ENCODE data around the gene KCNMB2.

The KCNMB2 gene

GRCh38 chr3:178631950-178632349 lies 95.7 kb downstream of the KCNMB2 start:
- TF ChIP-seq Cebpa-rat (IDR thresholded peaks at IDR 0.05), result no peak
- Histone ChIP-seq H3K4me3 (no peak overlapping the region), H3K4me2 (no peak overlapping the region), H3K4me1 (no peaks in the 10 kb centered on the region), H3K9me3 (peaks cover 11% of the 10 kb centered on the region), H3K9ac (no peak overlapping the region), H3K36me3 (no peaks in the 10 kb centered on the region), H3K27ac (no peak overlapping the region), H4K20me1 (no peaks in the 10 kb centered on the region), H3K27me3 (no peaks in the 10 kb centered on the region)

DNA sequence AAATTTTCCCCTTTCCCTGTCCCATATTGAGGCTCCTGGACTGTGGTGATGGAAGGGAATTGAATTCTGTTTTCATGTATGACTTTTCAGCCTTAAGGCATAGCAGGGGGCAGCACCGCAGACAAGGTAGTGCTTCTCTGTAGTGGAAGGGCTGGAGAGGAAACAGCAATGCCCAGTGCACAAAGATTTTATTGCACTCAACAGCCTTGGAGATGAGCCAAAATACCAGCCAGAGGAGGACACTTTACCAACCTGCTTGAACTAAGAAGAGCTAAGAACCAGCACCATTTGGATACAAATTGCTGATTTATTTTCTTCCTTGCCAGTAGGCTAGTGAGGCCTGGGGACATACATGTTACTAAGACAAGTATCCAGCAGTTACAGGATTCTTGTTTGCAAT lies 98.7 kb downstream of the KCNMB2 start:
- Histone ChIP-seq H3K4me2 (no peak overlapping the region), H3K9ac (no peak overlapping the region), H4K20me1 (no peaks in the 10 kb centered on the region), H3K36me3 (no peaks in the 10 kb centered on the region), H3K9me3 (peaks cover 11% of the 10 kb centered on the region), H3K4me3 (no peak overlapping the region), H3K27ac (no peak overlapping the region), H3K4me1 (no peaks in the 10 kb centered on the region), H3K27me3 (no peaks in the 10 kb centered on the region)
- TF ChIP-seq Cebpa-rat (IDR thresholded peaks at IDR 0.05), result no peak

DNA sequence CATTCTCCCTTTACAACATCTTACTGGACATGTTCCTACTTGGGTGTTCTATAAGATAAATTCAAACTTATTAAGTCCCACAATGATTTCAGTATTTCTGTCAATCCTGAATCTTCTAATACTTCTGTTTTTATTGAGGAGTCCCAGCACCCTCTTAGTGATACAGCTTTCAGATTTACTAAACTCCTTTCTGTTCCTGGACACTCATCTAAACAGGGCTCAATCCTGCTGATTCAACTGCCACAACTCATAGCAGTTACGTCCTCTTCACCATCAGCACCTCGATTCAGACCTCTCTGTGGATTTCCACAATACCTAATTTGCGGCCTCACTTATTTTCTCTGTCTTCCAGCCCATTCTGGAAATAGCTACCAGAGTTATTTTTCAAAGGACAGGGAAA lies 101.6 kb downstream of the KCNMB2 start:
- H3K27ac ChIP-seq, result no peak overlapping the region
- H4K20me1 ChIP-seq, result no peaks in the 10 kb centered on the region
- no peak overlapping the region for H3K4me3 ChIP-seq
- H3K9me3 ChIP-seq, result peaks cover 11% of the 10 kb centered on the region
- no peak overlapping the region for H3K9ac ChIP-seq
- no peaks in the 10 kb centered on the region for H3K27me3 ChIP-seq
- no peak overlapping the region for H3K4me2 ChIP-seq
- H3K36me3 ChIP-seq, result no peaks in the 10 kb centered on the region
- no peak for TF ChIP-seq Cebpa-rat (IDR thresholded peaks at IDR 0.05)
- H3K4me1 ChIP-seq, result no peaks in the 10 kb centered on the region

GRCh38 chr3:178645503-178645902 lies 109.3 kb downstream of the KCNMB2 start:
- Histone ChIP-seq H4K20me1 (no peaks in the 10 kb centered on the region), H3K9me3 (no peaks in the 10 kb centered on the region), H3K27ac (no peak overlapping the region), H3K4me2 (no peak overlapping the region), H3K27me3 (no peaks in the 10 kb centered on the region), H3K36me3 (no peaks in the 10 kb centered on the region), H3K4me1 (no peaks in the 10 kb centered on the region), H3K4me3 (no peak overlapping the region), H3K9ac (no peak overlapping the region)
- TF ChIP-seq Cebpa-rat (IDR thresholded peaks at IDR 0.05), result no peak

DNA sequence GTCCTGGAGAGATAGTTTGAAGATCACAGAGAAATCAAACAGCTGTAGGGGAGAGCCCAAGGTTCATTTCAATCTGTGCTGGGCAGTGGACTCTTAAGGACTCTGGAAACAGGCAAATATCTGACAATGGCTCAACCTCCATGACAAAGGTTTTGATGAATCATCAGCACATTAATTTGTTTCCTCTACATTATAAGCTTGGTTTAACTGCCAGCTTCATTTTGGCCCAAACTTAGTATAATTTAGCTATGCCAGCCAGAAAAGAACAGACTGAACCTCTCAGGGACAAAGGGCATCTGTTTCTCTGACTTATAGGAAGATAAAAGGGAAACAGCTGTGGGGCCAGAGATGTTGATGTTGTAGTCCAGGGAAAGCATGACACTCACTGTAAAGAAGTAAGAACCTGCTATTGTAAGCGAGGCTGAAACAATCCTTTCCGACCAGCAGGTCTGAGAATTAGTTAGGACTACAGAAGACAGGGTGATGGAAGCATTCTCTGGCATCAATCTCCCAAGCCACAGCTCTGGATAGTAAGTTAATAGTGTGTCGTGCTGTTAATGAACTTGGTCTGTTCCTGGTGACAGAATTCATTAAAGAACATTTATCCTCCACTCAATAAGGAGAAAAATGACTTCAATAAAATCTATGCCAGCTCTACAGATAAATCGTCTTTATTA lies 110.1 kb downstream of the KCNMB2 start:
- no peak overlapping the region for H3K4me2 ChIP-seq
- H3K27ac ChIP-seq, result no peak overlapping the region
- H4K20me1 ChIP-seq, result no peaks in the 10 kb centered on the region
- H3K4me1 ChIP-seq, result no peaks in the 10 kb centered on the region
- H3K36me3 ChIP-seq, result no peaks in the 10 kb centered on the region
- no peaks in the 10 kb centered on the region for H3K27me3 ChIP-seq
- H3K9ac ChIP-seq, result no peak overlapping the region
- no peak overlapping the region for H3K4me3 ChIP-seq
- H3K9me3 ChIP-seq, result peaks cover 5% of the 10 kb centered on the region; the same call in 1 of the 2 replicates
- no peak for TF ChIP-seq Cebpa-rat (IDR thresholded peaks at IDR 0.05)

DNA sequence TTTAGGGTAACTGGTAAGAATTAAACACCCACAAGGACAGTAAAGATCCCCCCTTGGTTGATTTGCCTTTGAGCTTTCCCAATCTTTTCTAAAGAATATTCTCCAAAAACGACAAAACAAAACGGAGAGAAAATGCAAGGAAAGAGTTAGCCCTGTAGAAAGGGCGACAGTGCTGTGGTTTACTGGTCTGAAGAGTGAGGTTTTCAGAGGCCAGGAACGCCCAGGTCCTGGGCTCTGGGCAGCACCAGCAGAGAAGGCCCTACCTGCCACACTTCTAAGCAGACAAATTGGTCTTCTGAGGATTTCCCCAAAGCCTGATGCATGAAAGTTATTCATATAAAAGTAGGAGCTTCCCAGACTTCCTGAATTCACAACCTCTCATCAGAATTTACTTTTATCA lies 119.3 kb downstream of the KCNMB2 start:
- Histone ChIP-seq H3K4me3 (no peak overlapping the region), H3K27ac (no peak overlapping the region), H3K27me3 (no peaks in the 10 kb centered on the region), H3K9ac (no peak overlapping the region), H3K4me2 (no peak overlapping the region), H4K20me1 (no peaks in the 10 kb centered on the region), H3K4me1 (no peaks in the 10 kb centered on the region), H3K36me3 (no peaks in the 10 kb centered on the region), H3K9me3 (peaks cover 6% of the 10 kb centered on the region; the same call in 1 of the 2 replicates)
- TF ChIP-seq Cebpa-rat (IDR thresholded peaks at IDR 0.05), result no peak

GRCh38 chr3:178658694-178659325 lies 122.6 kb downstream of the KCNMB2 start:
- H3K4me2 ChIP-seq, result no peak overlapping the region
- H4K20me1 ChIP-seq, result no peaks in the 10 kb centered on the region
- TF ChIP-seq Cebpa-rat (IDR thresholded peaks at IDR 0.05), result no peak
- H3K27ac ChIP-seq, result no peak overlapping the region
- H3K9ac ChIP-seq, result no peak overlapping the region
- H3K36me3 ChIP-seq, result no peaks in the 10 kb centered on the region
- H3K4me1 ChIP-seq, result no peaks in the 10 kb centered on the region
- no peaks in the 10 kb centered on the region for H3K9me3 ChIP-seq
- H3K27me3 ChIP-seq, result no peaks in the 10 kb centered on the region
- no peak overlapping the region for H3K4me3 ChIP-seq

- Histone ChIP-seq H3K27me3 (no peaks in the 10 kb centered on the region), H3K4me1 (peaks cover 8% of the 10 kb centered on the region), H3K27ac (no peak overlapping the region), H3K36me3 (no peaks in the 10 kb centered on the region), H3K4me2 (no peak overlapping the region), H3K9me3 (no peaks in the 10 kb centered on the region), H3K9ac (no peak overlapping the region), H4K20me1 (no peaks in the 10 kb centered on the region), H3K4me3 (no peak overlapping the region)
- no peak for TF ChIP-seq Cebpa-rat (IDR thresholded peaks at IDR 0.05)
These were observed 127.1 kb downstream of the KCNMB2 start for GRCh38 chr3:178663201-178663934.

DNA sequence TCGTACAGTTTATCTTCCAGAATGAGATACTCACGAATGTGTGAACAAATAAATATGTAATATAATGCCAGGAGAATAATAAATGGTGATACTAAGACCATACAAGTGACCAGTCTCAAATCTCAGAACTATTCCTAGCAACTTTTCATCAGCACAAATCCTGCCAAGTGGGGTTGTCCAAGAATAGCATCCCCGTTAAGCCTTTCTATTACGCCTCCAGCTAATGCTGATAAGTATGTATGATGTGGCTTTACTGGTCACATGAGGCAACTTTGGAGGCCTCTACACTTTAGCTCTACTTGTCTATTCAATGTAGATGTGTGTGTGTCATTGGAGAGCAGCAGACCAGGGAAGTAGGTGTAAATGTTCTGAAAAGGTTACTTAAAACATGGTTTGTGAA lies 129.5 kb downstream of the KCNMB2 start:
- Histone ChIP-seq H3K4me2 (no peak overlapping the region), H3K4me3 (no peak overlapping the region), H3K27ac (no peak overlapping the region), H3K36me3 (no peaks in the 10 kb centered on the region), H4K20me1 (no peaks in the 10 kb centered on the region), H3K4me1 (peaks cover 32% of the 10 kb centered on the region), H3K27me3 (no peaks in the 10 kb centered on the region), H3K9ac (no peak overlapping the region), H3K9me3 (no peaks in the 10 kb centered on the region)
- no peak for TF ChIP-seq Cebpa-rat (IDR thresholded peaks at IDR 0.05)

GRCh38 chr3:178669022-178669601 lies 132.9 kb downstream of the KCNMB2 start:
- Histone ChIP-seq H3K27me3 (no peaks in the 10 kb centered on the region), H3K4me2 (peak overlapping the region; percentile 71), H3K27ac (no peak overlapping the region), H3K4me3 (no peak overlapping the region), H3K9me3 (no peaks in the 10 kb centered on the region), H3K36me3 (no peaks in the 10 kb centered on the region), H3K9ac (no peak overlapping the region), H3K4me1 (peaks cover 43% of the 10 kb centered on the region), H4K20me1 (no peaks in the 10 kb centered on the region)
- no peak for TF ChIP-seq Cebpa-rat (IDR thresholded peaks at IDR 0.05)

All from BLaER1 (cell line).